ENCODE measurements around the gene IGF2R.
"Not testable (repeated sequence)": the region's sequence is repeated elsewhere in the genome, so short reads cannot be mapped to it uniquely, and the experiment has no call there.

Gene IGF2R

GRCh38 chr6:160104821-160105517 is 136.1 kb downstream of the IGF2R start:
- DNase-seq, result no peak

GRCh38 chr6:160106010-160106409 is 137.1 kb downstream of the IGF2R start:
- DNase-seq, result no peak

GRCh38 chr6:160106701-160107100 is 137.8 kb downstream of the IGF2R start:
- DNase-seq, result no peak

GRCh38 chr6:160108077-160108476 is 139.2 kb downstream of the IGF2R start:
- no peak for DNase-seq

GRCh38 chr6:160110586-160111123 is 141.8 kb downstream of the IGF2R start:
- no peak for DNase-seq

- no peak for DNase-seq
Observed at GRCh38 chr6:160111806-160112205, 142.9 kb downstream of the IGF2R start.

- DNase-seq, result no peak
Observed at GRCh38 chr6:160112628-160113299, 143.9 kb downstream of the IGF2R start.

- not testable (repeated sequence) for DNase-seq
Observed at GRCh38 chr6:160114536-160114935, 145.7 kb downstream of the IGF2R start.

GRCh38 chr6:160115421-160115820 is 146.5 kb downstream of the IGF2R start:
- DNase-seq, result no peak

- no peak for DNase-seq
Observed at GRCh38 chr6:160116411-160116810, 147.5 kb downstream of the IGF2R start.

- DNase-seq, result no peak
Observed at GRCh38 chr6:160117137-160117536, 148.3 kb downstream of the IGF2R start.

- no peak for DNase-seq
Observed at GRCh38 chr6:160118620-160119229, 149.8 kb downstream of the IGF2R start.

GRCh38 chr6:160120087-160120486 is 151.2 kb downstream of the IGF2R start:
- no peak for DNase-seq

GRCh38 chr6:160121558-160121957 is 152.7 kb downstream of the IGF2R start, which contains the start of gene SLC22A1:
TSS of gene SLC22A1 (plus strand) at chr6:160121815. CDS start at chr6:160121936, 121 bp downstream.
- no peak for DNase-seq

GRCh38 chr6:160121981-160122380 is 153.1 kb downstream of the IGF2R start:
- DNase-seq, result no peak

GRCh38 chr6:160122744-160123143 is 153.9 kb downstream of the IGF2R start:
- DNase-seq, result no peak

- no peak for DNase-seq
Observed at GRCh38 chr6:160124007-160124406, 155.1 kb downstream of the IGF2R start.

GRCh38 chr6:160124605-160125004 is 155.7 kb downstream of the IGF2R start:
- no peak for DNase-seq

GRCh38 chr6:160125105-160125504 is 156.2 kb downstream of the IGF2R start:
- DNase-seq, result not testable (repeated sequence)

GRCh38 chr6:160127270-160128124 is 158.6 kb downstream of the IGF2R start:
- no peak for DNase-seq

GRCh38 chr6:160128125-160128683 is 159.3 kb downstream of the IGF2R start:
- no peak for DNase-seq

GRCh38 chr6:160128879-160129516 is 160.1 kb downstream of the IGF2R start:
- DNase-seq, result no peak
